Activated CD8-positive, alpha-beta memory T cell treated with anti-CD3 and anti-CD28 coated beads, Interleukin-2, amount 50 U/mL, for 24 hours (primary cell): Measurements from ENCODE around the gene INPP1.

Experiments
- DNase-seq: peaks from one replicate; pipeline ENCODE4 v3.0.0-alpha.2; 2020; ENCODE audit errors: extremely low read depth

Gene INPP1

DNA sequence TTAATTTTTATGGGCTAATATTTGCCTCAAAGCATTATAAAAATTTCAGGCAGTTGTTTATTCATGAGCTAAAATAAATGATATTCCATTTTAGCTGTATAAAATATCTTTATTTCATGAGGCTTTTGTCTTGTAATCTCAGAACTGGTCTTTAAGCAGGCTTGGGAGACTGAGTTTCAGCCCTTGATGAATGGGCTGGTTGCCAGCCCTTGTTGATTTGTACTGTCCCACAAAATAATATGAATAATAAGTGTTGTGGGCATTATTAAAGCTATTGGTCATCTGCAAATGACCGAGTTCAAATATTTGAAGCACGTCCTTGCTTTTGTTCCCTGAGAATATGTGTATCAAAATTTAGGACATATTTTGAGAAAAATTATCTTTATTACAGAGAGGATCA, 18.2 kb downstream of the INPP1 start:
- no peak for DNase-seq

DNA sequence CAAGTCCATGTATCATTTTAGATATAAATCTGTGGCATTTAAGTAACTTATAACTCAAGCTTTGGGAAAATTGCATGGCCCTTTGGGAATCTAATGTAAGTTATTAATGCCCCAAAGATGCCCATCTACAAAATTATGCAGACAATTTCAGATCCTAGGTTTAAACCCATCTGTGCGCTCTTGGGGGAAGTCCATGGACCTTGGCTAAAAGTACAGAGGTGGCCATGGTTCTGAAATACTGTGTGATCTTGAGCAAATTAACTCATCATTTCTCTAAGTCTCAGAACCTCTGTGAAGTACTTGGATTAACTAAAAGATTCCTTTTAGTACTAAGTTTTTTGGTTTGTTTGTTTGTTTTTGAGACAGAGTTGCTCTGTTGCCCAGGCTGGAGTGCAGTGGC, 19.5 kb downstream of the INPP1 start:
- DNase-seq: no peak

DNA sequence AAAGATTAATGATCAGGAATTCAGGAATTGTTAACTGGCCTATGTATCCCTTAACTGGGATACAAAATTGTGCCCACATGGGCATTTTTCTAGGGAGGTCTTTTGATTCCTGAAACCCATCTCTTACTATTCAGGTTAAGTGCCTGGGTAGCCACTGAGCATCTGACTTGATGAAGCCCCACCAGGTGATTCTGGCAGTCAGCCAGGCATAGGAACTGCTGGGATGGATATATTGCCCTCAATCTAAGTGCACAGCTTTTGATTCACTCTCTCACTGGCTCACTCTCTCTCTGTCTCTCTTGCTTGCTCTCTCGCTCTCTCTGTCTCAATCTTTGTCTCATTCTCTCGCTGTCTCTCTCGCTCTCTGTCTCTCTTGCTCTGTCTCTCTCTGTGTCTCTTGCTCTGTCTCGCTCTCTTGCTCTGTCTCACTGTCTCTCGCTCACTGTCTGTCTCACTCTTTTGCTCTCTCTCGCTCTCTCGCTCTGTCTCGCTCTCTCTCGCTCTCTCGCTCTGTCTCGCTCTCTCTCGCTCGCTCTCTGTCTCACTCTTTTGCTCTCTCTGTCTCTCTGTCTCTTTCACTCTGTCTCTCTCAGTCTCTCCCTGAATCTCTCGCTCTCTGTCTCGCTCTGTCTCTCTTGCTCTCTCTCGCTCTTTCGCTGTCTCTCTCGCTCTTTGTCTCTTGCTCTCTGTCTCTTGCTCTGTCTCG, 22.3 kb downstream of the INPP1 start:
- DNase-seq: no peak

DNA sequence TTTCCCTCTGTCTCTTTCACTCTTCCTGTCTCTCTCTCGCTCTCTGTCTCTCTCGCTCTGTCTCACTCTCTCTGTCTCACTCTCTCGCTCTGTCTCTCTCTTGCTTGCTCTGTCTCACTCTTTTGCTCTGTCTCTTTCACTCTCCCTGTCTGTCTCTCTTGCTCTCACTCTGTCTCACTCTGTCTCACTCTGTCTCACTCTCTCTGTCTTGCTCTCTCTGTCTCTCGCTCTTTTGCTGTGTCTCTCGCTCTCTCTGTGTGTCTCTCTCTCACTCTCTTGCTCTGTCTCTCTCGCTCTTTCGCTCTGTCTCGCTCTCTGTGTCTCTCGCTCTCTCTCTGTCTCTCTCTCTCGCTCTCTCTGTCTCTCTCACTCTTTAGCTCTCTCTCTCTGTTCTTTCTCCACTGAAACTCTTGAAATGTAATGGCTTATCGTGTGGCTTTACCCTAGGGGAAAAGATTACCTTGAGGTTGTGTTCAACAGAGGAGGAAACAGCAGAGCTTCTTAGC, 22.9 kb downstream of the INPP1 start:
- DNase-seq: no peak

DNA sequence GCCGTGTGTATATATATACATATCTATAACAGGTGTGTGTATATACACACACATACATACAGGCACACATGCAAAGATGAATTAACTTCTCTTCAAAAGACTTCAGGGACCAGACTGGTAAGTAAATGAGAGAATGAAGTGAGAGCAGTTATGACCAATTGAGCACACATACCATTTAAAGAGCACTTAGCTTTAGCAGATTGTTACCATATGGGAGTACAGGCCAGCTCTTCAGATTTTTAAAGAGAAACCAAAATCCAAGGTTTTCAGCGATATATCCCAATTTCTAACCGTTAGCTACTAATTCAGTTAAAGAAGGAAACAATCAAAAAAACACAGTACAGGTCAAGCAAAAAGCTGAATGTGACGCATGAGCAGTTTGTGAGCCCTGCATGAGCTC, 23.7 kb downstream of the INPP1 start:
- no peak for DNase-seq

DNA sequence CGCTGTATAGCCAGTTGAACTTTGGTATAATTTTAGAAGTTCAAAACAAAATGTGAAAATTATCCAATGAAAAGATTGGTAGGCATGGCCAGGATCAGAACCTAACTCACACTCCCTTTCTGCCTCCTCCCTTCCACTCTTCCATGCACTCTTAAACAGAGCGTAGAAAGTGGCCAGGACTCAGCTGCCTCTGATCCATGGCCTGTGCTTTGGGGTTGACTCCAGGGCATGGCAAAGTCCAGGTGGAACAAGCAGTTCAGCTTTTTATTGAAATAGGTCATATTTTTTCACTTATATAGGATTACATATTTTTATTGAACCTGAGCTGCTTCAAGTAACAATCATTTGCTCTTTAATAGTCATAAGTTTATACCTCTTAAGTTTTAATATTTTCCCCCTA, 26.2 kb downstream of the INPP1 start:
- no peak for DNase-seq

DNA sequence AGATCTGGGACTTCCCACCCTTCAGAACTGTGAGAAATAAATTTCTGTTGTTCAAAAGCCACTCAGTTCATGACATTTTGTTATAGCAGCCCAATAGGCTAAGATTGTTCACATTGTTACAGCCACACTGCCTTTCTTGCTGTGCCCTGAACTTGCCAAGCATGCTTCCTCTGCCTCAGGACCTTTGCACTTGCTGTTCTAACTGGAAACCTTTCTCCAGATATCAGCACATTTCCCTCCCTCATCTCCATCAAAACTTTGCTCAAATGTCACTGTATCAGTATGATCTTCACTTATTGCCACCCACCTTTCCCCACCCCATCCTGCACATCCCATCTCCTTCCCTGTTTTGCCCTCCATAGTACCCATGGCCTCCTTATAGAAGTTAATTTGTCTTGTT, 32.7 kb downstream of the INPP1 start:
- no peak for DNase-seq

DNA sequence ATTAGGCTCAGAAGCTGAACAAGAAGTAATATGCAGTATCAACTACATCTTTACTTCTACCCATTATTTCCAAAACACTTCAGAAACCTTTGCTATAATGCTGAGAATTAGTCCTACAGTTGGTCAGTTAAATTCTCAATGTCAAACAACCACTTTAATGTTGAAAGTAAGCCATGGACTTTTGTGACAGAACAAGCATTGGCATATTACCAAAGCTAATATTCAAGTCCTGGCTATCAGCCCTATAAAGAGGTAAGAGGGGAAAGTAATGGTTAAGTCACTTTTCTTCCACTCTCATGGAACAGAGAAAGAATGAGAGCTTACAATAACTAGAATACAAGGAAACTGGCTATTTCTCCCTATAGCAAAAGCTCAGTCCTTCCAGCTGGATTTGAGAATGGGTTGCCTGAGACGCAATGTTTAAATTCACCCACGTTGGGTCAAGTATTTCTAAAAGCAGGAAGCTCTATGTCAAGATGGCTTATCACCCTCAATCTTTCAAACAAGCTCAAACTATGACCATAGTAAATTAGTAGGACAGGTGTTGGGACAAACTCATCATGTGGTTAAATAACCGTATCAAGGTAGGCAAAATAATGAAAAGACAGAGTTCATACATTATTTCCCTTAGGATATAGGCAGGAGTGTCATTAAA, 33.3 kb downstream of the INPP1 start:
- no peak for DNase-seq

DNA sequence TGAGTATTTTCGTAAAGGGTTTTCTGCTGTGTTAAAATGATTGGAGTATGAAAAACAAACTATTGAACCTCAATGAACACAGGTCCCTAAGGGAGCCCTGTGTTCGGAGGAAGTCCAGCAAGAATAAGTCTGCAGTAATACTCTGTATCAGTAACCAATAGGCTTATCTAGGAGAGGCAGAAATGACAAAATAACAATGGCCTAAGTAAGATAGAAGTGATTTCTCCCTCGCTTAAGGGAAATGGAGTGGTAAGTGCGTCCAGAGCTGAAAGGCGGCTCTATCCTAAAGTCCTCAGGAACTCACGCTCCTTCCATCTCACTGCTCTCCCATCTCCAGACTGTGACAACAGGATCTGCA, 35.5 kb downstream of the INPP1 start:
- no peak for DNase-seq

DNA sequence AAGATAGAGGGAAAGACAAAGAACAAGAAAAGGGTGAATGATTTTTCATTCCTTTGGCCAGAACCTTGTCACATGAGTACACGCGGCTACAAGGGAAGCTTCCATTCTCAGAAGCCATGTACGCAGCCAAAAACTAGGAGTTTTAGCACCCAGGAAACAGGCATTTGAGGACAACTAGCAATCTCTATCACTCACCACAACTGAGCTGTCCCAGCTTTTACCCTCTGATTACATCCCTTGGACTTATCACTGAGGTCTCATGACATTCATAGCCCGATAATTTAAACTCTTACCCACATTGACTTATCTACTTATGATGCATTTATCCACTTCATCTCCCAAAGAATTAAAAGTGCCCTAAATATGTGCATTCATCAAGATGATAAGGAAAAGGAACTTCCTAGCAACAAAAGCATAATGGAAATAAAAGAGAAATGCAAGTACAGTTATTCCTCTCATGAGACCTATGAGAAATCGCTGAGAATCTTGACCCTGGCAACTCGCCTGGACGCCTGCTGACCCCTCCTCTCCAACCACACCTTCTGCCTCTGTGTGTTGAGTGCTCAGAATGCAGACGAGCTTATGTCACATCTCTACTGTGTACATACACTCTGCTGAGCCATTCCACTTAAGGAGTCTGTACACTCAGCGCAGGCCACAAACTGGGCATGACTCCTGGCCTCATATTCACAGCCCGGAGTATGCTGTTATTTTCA, 36.0 kb downstream of the INPP1 start:
- no peak for DNase-seq

DNA sequence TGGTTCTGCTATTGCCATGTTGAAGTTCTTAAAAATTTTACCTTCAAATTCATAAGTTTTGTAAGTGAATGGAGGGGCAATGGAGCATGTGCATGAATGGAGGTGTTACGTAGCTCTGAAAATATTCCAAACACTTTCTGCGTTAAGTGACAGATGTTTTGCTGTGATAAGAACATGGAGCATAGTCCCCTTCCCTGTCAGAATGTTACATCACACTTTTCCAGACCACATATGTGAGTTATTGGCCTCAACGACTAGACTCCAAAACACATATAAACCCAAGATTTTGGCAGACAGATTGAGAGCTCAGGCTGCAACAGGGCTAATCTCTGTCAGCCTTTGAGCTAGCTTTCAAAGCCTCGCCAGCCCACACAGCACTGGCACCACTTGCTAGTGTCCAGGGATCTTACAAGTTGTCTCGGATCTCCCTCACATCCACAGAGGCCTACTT, 37.6 kb downstream of the INPP1 start:
- no peak for DNase-seq

DNA sequence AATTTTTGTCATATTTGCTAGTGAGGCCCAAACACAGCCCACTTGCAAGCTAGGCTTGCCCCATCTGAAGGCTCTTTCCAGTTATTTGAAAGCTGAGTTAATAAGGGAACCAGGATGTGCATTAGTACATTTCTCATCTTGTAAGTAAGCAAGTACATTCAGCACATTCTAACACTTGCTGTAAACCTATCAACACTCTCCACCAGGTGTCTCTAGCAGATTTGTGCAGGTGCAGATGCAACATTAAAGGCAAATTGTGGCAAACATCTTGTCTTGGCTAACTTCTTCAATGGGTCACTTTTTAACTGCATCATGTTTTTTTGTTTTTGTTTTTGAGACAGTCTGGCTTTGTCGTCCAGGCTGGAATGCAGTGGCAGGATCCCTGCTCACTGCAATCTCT, 39.5 kb downstream of the INPP1 start:
- no peak for DNase-seq

DNA sequence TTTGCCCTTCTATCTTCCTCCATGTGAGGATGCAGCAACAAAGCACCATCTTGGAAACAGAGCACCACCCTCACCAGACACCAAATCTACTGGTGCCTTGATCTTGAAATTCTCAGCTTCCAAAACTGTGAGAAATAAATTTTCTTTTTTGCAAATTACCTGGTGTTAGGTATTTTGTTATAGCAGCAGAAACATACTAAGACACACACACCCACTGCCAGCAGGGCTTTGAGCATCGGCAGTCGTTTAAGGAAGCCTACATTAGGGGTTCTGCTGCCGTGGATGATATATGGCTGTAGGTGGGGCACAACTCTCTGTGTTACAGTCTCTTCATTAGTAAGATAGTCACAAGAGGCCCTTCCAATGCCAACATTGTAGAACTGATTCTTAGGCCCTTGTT, 44.0 kb downstream of the INPP1 start:
- DNase-seq: no peak

DNA sequence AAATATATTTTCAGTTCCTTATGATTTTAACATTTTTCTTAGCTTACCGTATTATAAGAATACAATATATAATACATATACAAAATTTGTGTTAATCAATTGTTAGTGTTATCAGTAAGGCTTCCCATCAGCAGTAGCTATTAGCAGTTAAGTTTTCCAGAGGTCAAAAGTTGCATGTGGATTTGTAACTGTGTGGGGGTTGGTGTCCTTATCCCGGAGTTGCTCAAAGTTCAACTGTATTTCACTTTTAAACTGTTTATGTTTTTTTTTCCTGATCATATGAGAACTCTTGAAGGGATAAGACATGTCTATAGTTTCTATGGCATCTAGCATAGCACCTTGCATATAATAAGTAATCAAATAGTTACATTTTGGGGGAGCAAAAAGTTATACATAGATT, 52.9 kb downstream of the INPP1 start:
- no peak for DNase-seq

DNA sequence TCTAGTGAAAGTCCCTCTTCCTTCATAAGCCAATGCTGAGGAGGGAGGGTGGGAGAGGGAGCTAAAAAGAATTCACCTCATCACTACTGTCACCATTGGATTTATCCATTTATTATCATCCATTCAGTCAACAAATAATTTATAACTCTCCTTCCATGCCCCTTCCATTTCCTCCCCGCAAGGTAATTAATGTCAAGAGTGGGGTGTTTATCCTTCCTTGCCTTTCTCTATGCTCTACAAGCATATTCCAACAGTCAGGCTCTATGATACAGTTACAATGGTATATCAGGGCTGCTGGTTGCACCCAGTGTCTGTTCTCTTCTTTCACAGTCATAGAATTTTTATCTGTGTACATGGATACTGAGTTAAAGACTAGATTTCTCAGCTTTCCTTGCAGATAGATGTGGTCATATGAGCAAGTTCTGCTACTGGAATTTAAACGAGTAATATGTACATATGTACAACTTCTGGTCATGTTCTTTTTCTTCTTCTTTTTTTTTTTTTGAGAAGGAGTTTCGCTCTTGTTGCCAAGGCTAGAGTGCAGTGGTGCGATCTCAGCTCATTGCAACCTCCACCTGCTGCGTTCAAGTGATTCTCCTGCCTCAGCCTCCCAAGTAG, 59.7 kb downstream of the INPP1 start:
- DNase-seq: no peak

DNA sequence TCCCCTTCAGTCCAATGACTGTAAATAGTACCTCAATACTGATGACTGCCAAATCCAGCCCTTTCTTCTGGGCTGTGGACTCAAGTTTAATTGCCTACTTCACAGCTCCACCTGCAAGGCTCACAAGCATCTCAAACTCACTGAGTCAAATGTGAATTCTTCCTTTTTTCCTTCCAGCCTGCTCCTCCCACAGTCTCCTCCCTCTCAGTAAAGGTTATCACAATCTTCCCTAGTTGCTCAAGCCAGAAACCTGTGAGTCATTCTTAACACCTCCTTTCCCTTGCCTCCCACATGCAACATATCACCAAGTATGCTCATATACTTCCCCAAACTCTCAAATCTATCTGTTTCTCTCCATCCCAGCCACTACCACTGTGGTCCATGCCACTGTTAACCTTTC, 61.1 kb downstream of the INPP1 start:
- DNase-seq: no peak

DNA sequence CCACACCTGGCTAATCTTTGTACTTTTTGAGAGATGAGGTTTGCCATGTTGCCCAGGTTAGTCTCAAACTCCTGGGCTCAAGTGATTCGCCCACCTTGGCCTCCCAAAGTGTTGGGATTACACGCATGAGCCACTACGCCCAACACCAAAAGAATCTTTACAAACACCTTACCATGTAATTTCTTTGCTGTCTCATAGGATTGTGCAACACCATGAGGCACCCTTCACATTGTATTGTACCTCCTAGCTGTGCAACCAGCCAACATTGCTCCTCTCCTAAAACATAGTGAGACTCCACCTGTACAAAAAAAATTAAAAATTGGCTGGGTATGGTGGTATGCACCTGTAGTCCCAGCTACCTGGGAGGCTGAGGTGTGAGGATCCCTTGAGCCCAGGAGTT, 61.7 kb downstream of the INPP1 start:
- no peak for DNase-seq

DNA sequence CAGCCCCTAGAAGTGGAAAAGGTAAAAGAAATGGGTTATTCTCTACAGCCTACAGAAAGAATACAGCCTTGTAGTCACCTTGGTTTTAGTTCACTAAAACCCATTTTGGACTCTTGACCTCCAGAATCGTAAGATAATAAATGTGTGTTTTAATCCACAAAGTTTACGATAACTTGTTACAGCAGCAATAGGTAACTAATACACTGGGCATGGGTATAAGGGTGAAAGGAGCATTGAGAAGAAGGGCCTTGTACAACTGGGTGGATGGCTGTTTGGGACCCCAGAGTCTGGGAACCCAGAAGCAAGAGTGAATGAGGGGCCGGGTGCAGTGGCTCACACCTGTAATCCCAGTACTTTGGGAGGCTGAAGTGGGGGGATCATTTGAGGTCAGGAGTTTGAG, 62.6 kb downstream of the INPP1 start:
- DNase-seq: no peak

DNA sequence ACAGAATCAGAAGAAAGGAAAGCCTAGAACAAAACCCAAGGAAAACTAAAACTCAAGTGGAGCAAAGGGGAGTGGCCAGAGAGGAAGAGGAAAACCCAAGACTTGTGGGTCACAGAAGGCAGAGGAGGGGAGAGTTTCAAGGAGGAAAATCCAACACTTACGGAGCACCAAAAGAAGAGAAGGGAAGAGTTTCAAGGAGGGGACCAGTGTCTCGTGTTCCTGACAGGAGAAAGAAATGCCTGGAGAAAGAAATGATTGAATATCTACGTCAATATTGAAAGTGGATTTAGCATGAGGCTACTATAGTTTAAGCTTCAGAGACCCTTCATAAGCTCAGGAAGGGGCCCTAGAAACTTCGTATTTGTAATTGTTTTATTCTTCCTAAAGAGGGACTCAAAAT, 63.4 kb downstream of the INPP1 start:
- no peak for DNase-seq

DNA sequence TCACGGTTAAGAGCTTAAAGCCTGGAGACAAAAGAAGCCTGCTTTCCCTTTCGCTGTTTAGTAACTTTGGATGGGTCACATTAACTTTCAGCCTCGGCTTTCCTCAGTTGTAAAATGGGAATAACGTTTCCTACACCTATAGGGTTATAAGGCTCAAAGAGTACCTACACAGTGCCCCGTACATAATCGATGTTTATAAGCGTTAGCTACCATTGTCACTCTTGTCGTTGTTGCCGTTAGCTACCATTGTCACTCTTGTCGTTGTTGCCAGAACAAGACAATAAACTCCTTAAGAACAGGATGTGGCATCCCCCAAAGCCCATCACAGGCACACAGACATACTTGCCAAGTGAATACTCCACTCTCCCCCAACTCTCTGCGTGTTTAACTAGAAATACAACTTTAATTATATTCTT, 63.9 kb downstream of the INPP1 start:
- DNase-seq: no peak

DNA sequence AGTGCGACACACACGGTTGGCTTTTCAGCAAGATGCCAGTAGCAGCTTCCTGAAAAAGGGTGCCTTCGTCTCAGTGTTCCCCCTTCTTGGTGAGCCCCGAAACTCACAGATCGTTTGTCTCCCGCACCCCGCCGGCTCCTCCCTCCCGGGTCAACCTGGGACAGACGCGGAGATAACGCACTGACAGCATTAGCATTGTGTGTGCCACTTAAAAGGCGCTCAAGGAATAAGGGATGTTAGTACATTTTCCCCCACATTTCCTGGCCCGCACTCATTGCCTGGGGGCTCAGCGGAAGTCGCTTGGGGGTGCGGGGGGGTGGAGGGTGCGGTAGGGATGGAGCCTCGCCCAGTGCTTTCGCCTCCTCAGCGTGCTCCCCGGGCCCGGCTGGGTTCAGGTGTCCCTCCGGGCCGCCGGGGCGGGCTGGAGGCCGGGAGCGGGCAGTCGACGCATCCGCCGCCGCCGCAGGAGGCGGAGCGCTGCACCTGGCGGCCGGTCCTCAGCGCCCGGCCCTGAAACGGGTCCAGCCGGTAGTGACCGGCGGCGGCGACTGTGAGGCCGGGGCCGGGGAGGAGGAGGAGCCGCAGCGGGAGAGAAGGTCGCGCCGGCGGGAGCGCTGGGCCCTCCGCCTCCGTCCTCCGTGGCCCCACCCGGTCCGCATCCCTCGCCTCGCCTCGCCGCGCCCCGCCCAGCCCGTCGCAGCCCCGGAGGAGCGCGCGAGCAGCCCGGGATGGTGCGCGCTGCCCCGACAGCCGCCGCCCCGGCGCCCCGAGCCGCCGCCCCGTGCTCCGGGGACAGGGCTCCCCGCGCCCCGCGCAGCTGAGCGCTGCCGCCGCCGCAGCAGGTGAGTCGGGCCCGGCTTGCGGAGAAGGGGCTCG, 64.5 kb downstream of the INPP1 start, which contains the start of gene MFSD6:
TSS of gene MFSD6 (plus strand) at position 694 of the 876 bp plus-strand sequence. CDS start 27,675 bp downstream, outside the sequence.
- DNase-seq: no peak
